Measurements from ENCODE around the gene ZSCAN20. TPM values are rescaled to one million over a fixed set of nuclear protein-coding genes. Genes with fewer than 3 reads are reported as not detected.

ZSCAN20 gene
- total and polyA plus RNA-seq, 9 of the 15 experiments (the other 6 are each of a cell fraction or from before 2014, with no cell fraction given), result 0.36 to 3.3 (median 2.0) TPM

GRCh38 chr1:33472269-33472980, at the start of gene ZSCAN20 (continued):
- peak; percentile 86 for TF ChIP-seq CREB3L1 (IDR thresholded peaks at IDR 0.05; ENCODE audit: borderline replicate concordance, low read depth)
- no peak for TF ChIP-seq NFE2L1 (tag; IDR thresholded peaks at IDR 0.05; ENCODE audit: borderline replicate concordance, low read depth)
- no peak for TF ChIP-seq ELF2 (CRISPR knock-in tag; IDR thresholded peaks at IDR 0.05)
- no peak for TF ChIP-seq STAG1 (CRISPR knock-in tag; IDR thresholded peaks at IDR 0.05; ENCODE audit: borderline replicate concordance)
- 0 out of 4 replicates have a peak, but pooled peaks of 1 of the 2 experiments have one; percentile 31 for TF ChIP-seq UBTF (IDR thresholded peaks at IDR 0.05; ENCODE audit: borderline replicate concordance in 1 of 2, low read depth in 2 of 2, low read length in 2 of 2)
- TF ChIP-seq ELK1 (CRISPR knock-in tag; IDR thresholded peaks at IDR 0.05), result no peak
- no peak for TF ChIP-seq ZNF644 (tag; IDR thresholded peaks at IDR 0.05; ENCODE audit: low read depth)
- TF ChIP-seq BACH1 (tag; IDR thresholded peaks at IDR 0.05), result no peak
- no peak for TF ChIP-seq CHAMP1 (IDR thresholded peaks at IDR 0.05)
- TF ChIP-seq XRCC5 (IDR thresholded peaks at IDR 0.05; ENCODE audit: low read depth, low read length), result no peak
- TF ChIP-seq KDM5B (IDR thresholded peaks at IDR 0.05; ENCODE audit: insufficient replicate concordance, low read depth, low read length), result no peak
- peak in 1 of 2 experiments; percentile 32; a peak in 1 of 4 replicates for TF ChIP-seq RCOR1 (IDR thresholded peaks at IDR 0.05; ENCODE audit: borderline replicate concordance in 1 of 2, low read depth in 2 of 2, low read length in 2 of 2)
- no peak for TF ChIP-seq HNRNPLL (IDR thresholded peaks at IDR 0.05; ENCODE audit: low read depth, low read length, poor library complexity, severe bottlenecking)
- TF ChIP-seq SIX5 (IDR thresholded peaks at IDR 0.05; ENCODE audit: borderline replicate concordance in 1 of 2, insufficient read depth in 1 of 2, low read depth in 1 of 2, low read length in 2 of 2), result peak; percentile 55 to 65; a peak in 3 of 4 replicates
- TF ChIP-seq FOXJ3 (CRISPR knock-in tag; IDR thresholded peaks at IDR 0.05), result no peak
- no peak for TF ChIP-seq CREB1 (IDR thresholded peaks at IDR 0.05)
- peak; percentile 39; the same call in 1 of the 2 replicates for TF ChIP-seq CREB1 (CRISPR knock-in tag; IDR thresholded peaks at IDR 0.05)
- TF ChIP-seq OTX1 (CRISPR knock-in tag; IDR thresholded peaks at IDR 0.05), result peak; percentile 90
- TF ChIP-seq FOXK2 (conservative IDR thresholded peaks at IDR 0.05 in 1 of 2, IDR thresholded peaks at IDR 0.05 in 1 of 2; ENCODE audit: low read depth in 2 of 2), result peak; percentile 34 to 43; a peak in 2 of 4 replicates

Data from K562 (cell line).